GM20431 (cell line): Measurements from ENCODE around the gene DCTN2.
"Not testable (repeated sequence)": the region's sequence is repeated elsewhere in the genome, so short reads cannot be mapped to it uniquely, and the experiment has no call there.

Experiments used
- in situ Hi-C: fragments of 300-500 bp; cut with MseI, MboI; formaldehyde crosslinking; loops from one replicate; pipeline ENCODE4 v1.15.0; 2020; ENCODE audit warnings: low sequenced_read_pairs; ENCODE audit not compliant: unreplicated experiment

The DCTN2 gene

DNA sequence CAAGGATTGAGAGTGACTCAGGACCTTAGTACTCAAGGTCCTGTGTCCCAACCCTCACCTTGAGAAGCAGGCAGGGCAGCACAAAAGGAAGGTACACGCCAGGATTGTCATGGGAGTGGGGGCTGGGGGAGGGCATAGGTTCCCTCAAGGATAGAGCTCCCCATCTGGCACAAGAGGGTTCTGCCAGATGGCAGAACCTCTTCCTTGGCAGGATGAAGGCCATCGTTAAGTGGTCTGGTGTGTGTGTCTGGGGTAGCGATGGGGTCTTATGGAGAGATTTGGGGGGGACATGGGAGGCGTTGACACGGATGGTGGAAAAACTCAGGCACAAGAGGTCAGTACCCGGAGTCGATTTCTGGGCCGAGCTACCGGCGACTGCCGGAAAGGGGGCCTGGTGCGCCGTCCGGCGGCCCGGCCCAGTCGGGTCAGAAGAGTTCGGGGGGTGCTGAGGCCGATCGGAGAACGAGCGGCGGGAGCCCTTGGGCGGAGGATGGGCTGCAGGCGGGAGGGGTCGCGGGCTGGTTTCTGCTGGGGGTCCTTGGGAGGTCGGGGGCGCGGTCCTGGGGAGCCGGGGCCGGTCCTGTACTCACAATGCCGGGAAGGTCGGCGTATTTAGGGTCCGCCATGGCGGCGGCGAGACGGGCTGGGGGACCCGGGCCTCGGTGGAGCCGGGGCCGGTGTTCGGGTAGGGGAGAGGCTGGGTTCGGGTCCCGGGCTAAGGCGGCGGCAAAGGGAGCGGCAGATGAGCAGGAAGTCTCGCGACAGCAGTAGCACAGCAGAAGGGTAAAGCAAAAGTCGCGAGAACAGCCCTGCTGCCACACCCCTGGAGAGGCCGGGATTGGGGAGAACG is at the start of gene DCTN2:
Gene DCTN2, minus strand, starts transcription at position 755 of the 850 bp plus-strand sequence. Its CDS starts 129 bp downstream, at position 626.
- in situ Hi-C loops, result no loop called here

DNA sequence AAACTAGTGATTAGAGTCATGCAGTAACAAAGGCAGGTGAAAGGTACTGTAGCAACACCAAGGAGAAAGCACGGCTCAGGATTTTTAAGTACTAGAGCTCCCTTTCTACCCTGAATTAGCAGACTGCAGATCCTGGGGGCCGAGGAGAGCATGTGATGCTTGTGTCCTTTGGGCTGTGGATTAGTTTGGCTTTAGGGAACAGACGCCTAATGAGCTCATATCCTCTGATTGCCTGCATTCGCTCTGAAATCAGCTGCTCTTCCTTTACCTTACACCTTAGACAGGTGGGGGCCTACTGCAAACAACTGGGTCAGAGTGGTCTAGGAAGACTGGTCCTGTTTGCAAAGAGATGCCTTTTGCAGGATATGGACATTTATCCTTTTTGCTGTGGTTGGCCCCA is 46.2 kb upstream of the DCTN2 start:
- in situ Hi-C loops, result no loop called here

DNA sequence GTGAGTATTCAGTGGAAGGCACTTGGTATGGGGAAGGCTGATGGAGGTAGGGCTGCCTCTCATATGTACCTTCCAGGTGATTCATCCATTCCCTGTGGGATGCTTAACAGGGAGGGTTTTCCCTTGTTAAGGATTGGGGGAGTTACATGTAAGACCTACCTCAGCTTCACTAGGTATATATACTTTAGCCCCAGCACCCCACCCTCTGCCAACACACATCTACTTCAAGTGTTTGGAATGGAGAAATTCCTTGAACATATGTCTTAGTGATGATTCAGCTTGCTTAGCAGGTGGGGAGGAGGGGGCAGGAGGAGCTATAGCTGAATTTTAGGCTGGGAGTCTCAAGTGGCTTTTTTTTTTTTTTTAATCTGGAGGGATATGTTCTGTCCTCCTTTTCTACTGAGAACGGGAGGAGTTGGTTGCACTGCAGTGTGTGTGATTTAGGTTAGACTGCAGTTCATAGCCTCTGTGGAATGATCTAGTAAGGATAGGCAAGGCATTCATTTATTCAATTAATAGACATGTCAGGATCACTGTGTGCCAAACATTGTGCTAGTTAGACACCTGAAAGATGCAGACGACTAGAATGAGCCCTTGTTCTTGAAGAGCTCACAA is 45.7 kb upstream of the DCTN2 start:
- in situ Hi-C loops, result no loop called here

DNA sequence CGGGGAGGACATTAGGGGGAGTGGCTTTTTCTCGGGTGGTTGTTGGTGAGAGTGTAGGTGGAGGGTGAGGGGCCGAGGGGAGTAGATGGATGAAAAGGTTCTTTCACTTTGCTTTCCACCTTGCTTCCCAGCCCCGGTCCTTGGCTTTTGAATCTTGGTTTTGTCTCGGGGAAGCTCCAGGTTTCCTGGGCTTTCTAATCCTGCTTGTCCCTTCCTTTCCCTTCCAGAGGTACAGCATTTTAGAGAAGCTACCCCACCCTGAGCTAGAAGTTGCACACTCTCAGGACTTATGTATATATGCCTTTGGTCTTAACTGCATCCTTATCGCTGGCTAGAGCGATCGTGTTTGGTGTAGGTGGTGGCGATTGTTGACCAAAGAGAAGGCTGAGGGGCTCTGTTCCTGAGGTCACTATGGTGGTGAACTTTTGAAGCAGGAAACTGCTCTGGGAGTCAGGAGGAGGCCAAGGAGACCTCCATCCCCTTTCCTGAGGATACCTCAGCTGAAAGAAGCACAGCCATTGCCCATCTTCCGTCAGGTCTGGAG is 44.9 kb upstream of the DCTN2 start:
- in situ Hi-C loops, result no loop called here

DNA sequence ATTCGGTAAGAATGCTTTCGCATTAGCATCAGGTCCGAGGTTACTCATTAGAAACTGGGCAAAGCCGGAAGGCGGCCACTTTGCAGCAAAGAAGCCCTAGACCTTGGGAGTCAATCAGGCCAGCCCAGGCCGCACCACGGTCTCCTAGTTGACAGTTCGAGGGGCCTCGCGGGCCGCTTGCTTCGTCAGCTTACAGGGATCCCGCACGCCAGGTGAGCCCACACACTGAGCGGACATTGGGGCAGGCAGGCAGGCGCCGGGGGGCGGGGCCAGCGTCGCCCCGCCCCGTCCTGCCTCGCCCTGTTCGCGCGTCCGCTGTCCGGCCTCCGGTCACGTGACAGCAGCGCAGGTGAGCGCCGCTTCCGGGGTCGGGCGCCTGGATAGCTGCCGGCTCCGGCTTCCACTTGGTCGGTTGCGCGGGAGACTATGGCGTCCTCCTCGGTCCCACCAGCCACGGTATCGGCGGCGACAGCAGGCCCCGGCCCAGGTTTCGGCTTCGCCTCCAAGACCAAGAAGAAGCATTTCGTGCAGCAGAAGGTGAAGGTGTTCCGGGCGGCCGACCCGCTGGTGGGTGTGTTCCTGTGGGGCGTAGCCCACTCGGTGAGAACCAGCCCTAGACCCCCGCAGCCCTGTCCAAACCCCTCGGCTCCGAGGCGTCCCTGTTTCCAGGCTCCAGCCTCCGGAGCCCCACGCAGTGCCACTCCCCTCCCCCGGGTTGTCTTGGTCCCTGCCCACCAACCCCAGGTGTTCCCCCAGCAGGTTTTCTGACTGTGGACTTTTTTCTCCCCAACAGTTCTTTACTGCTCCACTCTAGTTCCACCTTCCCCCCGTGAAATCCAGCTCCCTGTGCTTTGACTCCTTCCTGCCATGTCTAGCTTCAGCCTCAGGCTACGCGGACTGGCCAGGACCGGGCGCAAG is 44.1 kb upstream of the DCTN2 start, which contains the start of gene PIP4K2C:
Gene PIP4K2C, plus strand, starts transcription at position 329 of the 918 bp plus-strand sequence. Its CDS starts 98 bp downstream, at position 427.
- in situ Hi-C loops, result no loop called here

DNA sequence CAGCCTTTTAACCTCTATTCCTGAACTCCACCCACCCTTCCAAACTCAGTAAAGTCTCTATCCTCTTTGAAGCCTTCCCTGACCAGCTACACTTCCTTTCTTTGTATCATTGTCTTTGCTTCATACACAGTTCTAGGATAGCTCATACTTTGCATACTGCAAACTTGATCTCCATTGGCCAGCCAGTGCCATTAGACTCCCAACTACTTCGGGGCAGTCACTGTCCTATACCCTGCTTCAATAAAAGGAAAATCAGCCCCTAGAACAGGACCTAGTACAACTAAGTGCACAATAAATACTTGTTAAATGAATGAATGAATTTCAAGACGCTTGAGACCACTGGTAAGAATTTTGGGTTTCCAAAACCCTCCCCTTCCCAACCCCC is 43.5 kb upstream of the DCTN2 start:
- in situ Hi-C loops, result no loop called here

DNA sequence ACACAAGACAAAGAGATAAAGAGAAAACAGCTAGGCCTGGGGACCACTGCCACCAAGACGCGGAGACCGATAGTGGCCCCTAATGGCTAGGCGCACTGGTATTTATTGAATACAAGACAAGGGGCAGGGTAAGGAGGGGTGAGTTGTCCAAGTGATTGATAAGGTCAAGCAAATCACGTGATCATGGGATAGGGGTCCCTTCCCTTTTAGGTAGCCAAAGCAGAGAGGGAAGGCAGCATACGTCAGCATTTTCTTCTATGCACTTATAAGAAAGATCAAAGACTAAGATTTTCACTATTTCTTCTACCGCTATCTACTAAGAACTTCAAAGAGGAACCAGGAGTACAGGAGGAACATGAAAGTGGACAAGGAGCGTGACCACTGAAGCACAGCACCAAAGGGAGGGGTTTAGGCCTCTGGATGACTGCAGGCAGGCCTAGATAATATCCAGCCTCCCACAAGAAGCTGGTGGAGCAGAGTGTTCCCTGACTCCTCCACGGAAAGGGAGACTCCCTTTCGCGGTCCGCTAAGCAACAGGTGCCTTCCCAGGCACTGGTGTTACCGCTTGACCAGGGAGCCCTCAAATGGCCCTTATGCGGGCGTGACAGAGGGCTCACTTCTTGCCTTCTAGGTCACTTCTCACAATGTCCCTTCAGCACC is 42.1 kb upstream of the DCTN2 start:
- in situ Hi-C loops, result not testable (repeated sequence)

DNA sequence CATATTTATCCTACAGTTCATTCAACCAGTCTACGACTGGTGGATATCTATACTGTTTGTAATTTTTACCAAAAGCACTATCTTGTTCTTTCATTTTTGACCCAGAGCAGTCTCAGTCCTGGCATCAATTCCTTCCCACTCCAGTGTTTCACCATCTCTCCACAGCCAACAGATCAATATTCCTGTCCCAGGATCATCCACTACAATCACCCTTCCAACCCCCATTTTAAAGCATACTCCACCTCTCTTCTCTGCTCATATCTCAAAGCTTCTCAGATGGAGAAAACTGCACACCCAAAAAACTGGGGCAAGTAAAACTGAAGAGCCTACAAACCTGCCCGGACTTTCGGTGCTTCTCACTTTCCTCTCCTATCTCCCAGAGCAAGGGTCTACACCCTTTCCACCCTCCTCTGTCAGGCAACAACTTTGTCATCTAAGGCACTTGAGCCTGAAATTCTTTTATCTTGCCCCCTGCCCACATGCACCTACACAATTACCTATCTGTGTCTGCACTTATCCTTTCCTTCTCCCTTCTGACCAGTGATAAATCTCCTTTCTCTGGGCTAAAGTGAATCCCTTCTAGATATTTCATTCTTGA is 39.9 kb upstream of the DCTN2 start:
- in situ Hi-C loops, result no loop called here

DNA sequence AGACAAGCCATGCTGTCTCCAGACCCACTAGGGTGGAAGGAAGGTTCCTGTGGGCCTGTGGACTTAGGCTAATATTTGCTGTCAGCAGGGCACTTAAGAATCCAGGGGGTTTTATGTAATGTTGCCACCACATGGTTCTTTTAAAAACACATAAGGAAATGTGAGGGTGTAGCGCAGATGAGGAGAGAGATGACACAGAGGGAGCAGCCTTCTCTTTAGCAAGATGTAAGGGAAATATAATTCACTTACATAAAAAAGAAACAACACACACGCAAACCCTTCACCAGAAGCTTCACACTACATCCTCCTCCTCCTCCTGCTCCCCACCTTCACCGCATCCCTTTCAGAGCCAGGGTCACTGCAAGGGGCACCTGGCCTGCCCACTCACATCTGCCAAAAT is 39.1 kb upstream of the DCTN2 start:
- in situ Hi-C loops, result no loop called here

DNA sequence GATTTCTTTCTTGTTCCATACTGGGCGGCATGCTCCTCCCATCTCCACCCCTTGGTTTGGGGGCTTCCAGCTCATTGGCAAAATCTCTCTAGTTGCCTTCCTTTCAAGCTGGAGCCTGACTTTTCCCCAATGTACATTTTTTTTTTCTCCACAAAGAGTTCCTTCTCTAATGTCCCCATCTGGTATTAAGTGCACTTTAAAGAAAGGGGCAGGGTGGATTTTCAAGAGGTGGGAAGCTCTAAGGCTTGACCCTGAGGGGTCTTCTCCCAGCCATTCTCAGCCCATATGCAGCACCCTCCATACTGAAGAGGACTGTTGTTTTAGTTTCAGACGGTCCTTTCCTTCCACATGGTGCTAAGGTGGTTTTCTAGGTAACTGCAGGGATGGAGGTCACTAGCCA is 38.2 kb upstream of the DCTN2 start:
- in situ Hi-C loops, result no loop called here

DNA sequence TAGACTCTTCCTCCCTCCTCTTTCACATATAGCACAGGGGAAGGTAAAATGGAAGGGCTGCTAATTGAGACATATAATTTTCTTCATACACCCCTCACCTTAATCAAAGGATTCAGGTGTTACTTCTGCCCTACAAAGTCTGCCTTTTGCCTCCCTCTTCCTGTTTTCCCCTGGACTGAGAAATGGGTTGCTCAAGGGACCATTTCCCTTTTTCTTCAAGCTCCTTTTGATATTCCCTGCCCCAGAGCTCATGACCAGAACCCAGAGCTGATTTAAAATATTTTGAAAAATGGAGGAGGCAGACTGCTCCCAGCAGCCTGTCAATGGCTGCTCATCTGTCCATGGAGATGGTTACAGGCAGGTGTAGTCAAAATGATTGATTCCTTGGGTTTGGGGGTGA is 37.7 kb upstream of the DCTN2 start:
- in situ Hi-C loops, result loop anchor here (5.0 kb wide), 1 partner anchor 38 kb away; no protein-coding TSS in a partner anchor

DNA sequence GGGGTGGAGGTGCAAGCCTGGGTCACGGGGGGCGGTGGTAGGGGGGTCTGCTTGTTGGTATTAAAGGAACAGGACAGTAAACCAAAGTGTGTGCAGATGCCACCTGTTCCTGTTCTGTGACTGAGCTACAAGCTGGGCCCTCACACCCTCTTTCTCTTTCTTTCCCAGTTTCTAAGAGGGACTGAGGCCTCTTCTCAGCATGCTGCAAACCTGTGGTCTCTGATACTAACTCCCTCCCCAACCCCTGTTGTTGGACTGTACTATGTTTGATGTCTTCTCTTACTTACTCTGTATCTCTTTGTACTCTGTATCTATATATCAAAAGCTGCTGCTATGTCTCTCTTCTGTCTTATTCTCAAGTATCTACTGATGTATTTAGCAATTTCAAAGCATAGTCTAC is 37.1 kb upstream of the DCTN2 start:
- in situ Hi-C loops, result loop anchor here (5.0 kb wide), 1 partner anchor 38 kb away; no protein-coding TSS in a partner anchor

DNA sequence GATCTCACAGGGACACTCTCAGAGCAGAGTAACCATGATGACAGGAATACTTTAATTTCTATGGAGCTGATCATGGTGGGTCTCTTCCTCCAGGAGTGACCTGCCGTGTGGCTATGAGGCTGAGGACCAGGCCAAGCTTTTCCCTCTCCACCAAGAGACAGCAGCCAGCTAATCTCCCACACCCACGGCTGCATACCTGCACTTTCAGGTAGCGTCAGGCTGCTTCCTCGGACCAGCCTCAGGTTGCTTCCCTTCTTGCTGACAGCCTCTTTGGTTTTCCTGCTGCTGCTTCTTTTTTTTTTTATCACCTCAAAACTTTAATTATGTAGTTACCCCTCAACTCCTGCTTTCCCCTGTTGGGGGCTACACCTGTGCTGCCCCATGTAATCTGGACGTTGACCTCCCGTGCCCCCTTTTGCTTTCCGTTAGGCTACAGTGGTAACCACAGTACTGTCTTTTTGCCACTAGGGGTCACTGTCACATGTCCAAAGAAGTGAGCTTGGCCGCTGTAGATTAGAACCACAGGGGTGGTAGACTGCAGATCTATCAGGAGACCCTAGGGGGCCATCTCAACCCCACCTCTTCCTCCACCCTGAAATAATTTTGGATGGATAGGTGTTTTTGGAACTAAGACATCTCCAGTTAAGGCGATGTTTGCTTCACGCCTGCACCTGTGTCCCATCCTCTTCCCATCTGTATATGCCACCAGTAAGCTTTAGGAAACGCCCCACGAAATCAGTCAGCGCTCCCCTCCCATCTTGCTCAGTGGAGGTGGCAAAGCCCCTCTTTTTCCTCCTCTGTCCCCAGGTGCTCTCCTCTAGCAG is 36.2 kb upstream of the DCTN2 start:
- in situ Hi-C loops, result loop anchor here (5.0 kb wide), 1 partner anchor 39 kb away; no protein-coding TSS in a partner anchor

DNA sequence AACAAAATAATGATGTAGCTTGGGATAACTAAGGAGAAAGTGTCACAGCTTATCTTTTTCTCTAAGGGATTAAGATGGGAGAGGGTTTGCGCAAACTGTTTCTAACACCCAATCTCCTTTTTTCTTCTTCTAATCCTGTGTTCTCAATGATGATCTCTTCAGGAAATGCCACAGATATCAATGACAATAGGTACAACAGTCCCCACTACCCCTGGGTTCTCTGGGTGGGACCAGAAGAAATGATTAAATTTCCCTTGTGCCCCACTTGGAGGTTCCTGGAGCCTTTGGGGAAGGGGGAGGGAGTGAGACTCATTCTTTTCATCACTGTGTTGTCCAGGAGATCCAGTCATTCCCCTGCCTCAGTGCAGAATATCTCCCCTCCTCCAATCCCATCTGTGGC is 35.4 kb upstream of the DCTN2 start:
- in situ Hi-C loops, result loop anchor here (5.0 kb wide), 1 partner anchor 40 kb away; no protein-coding TSS in a partner anchor

DNA sequence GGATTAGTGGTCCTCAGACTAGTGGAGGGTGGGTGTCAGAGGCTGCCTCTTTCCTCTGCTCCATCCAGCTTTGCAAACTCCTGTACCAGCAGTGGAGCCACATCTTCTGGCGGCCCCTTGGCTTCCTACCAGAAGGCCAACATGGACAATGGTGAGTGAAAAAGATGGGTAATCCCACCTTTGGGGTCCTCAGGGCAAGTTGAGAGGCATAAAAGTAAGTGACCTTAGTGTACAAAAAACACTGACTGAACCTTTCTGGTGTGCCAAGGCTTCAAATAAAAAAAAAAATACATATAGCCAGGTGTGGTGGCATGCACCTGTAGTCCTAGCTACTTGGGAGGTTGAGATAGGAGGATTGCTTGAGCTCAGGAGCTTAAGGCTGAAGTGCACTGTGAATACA is 34.8 kb upstream of the DCTN2 start:
- in situ Hi-C loops, result loop anchor here (5.0 kb wide), 1 partner anchor 40 kb away; no protein-coding TSS in a partner anchor

DNA sequence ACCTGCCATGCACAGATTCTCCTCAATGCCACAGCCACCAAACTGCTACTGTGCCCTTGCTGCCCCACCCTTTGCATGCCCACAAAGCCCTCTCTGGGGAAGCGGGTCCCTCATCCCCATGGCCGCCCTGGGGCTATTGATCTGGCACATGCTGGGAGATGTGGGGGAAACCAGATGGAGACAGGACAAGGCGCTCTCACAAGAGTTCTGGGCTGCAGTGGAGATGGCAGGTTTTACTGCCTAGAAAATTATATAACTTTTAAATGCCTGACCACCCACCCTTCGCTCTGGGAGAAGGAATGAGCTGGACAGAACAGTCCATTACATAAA is 33.4 kb upstream of the DCTN2 start:
- in situ Hi-C loops, result loop anchor here (5.0 kb wide), 1 partner anchor 42 kb away; no protein-coding TSS in a partner anchor

DNA sequence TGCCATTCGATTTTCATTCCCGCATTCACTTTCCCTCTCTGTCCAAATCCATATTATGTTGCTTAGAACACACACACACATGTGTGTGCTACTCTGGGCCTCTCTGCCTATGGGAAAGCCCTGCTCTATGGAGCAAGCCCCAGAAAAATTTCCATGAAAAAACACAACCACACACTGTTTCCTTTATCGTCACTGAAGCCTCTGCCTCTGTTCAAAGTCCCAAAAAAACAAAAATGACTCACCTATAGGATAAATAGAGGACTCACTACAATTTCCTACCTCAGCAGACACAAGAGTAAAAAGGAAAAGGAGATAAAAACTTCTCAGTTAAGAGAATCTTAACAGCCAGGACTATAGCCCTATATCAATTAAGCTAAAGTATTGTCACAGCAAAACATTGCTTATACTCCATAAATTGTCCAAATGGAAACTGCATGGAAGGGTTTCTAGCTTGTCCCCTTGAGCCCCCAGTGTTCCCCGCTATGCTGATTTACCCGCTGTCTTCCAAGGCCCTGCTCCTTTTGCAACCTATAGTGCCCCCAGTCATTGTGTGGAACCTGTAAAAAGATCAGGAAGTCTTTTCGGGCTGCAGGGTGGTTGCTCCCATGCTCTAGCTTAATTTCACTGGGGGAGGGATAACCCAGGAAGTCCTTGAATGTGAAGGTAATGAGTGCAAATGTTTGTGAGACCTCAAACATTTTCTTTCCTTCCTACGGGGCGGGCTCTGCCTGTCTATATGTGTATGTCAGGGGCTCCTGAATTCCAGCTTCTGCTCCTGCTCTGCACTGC is 32.9 kb upstream of the DCTN2 start:
- in situ Hi-C loops, result loop anchor here (5.0 kb wide), 1 partner anchor 42 kb away; no protein-coding TSS in a partner anchor
